HCT116 (cell line): Measurements from ENCODE around the gene FAM47E.

Experiments
- ATF3 ChIP-seq: IDR thresholded peaks from 2 replicates; pipeline ENCODE4 v1.6.1; 2012
- CBX3 ChIP-seq: IDR thresholded peaks from 2 replicates; pipeline ENCODE4 v1.6.1; 2012; ENCODE audit warnings: low read depth
- EGR1 ChIP-seq: IDR thresholded peaks from 2 replicates; pipeline ENCODE4 v1.6.1; 2012; ENCODE audit warnings: low read depth
- EZH2 ChIP-seq: fragments of 200-600 bp; sonication (generic); IDR thresholded peaks from 2 replicates; pipeline ENCODE4 v1.6.1; 2017; ENCODE audit warnings: antibody characterized with exemption, mixed run types
- POLR2AphosphoS5 ChIP-seq: IDR thresholded peaks from 2 replicates; pipeline ENCODE4 v1.6.1; 2011; ENCODE audit warnings: mild to moderate bottlenecking, low read depth, low read length, moderate library complexity
- REST ChIP-seq: IDR thresholded peaks from 2 replicates; pipeline ENCODE4 v1.6.1; 2012; ENCODE audit warnings: low read depth
- TF ChIP-seq, protein P1 (sequence below), 3 experiments: fragments of 200-600 bp in 1 of 3; sonication (generic) in 1 of 3; IDR thresholded peaks in 2 of 3; conservative IDR thresholded peaks in 1 of 3; 2 replicates each; pipeline ENCODE4 v1.5.1; 2012 to 2017; ENCODE audit warnings: low read depth in 2 of 3, low read length in 2 of 3, antibody characterized with exemption in 1 of 3, borderline replicate concordance in 1 of 3, control low read depth in 1 of 3, mild to moderate bottlenecking in 1 of 3, mixed read lengths in 1 of 3, mixed run types in 1 of 3, moderate library complexity in 1 of 3; ENCODE audit not compliant: insufficient read depth in 1 of 3

GRCh38 chr4:76251441-76252270 is at the start of gene FAM47E:
- TF ChIP-seq CBX3 (no peak), REST (no peak), POLR2AphosphoS5 (0 out of 2 replicates have a peak, but pooled peaks have one; percentile 18), EZH2 (no peak), ATF3 (no peak), EGR1 (no peak)
- TF ChIP-seq, protein P1, sequence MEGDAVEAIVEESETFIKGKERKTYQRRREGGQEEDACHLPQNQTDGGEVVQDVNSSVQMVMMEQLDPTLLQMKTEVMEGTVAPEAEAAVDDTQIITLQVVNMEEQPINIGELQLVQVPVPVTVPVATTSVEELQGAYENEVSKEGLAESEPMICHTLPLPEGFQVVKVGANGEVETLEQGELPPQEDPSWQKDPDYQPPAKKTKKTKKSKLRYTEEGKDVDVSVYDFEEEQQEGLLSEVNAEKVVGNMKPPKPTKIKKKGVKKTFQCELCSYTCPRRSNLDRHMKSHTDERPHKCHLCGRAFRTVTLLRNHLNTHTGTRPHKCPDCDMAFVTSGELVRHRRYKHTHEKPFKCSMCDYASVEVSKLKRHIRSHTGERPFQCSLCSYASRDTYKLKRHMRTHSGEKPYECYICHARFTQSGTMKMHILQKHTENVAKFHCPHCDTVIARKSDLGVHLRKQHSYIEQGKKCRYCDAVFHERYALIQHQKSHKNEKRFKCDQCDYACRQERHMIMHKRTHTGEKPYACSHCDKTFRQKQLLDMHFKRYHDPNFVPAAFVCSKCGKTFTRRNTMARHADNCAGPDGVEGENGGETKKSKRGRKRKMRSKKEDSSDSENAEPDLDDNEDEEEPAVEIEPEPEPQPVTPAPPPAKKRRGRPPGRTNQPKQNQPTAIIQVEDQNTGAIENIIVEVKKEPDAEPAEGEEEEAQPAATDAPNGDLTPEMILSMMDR (IDR thresholded peaks at IDR 0.05 in 2 of 3, conservative IDR thresholded peaks at IDR 0.05 in 1 of 3; ENCODE audit: borderline replicate concordance in 1 of 3, insufficient read depth in 1 of 3, low read depth in 2 of 3, low read length in 2 of 3) = peak in 1 of 3 experiments; percentile 22; a peak in 1 of 6 replicates
